Fibroblast of skin of abdomen (primary cell): ENCODE measurements around the gene ZNF593.

Experiments
- DNase-seq: peaks from one replicate; pipeline ENCODE4 v3.0.0-alpha.2; 2013

The ZNF593 gene

DNA sequence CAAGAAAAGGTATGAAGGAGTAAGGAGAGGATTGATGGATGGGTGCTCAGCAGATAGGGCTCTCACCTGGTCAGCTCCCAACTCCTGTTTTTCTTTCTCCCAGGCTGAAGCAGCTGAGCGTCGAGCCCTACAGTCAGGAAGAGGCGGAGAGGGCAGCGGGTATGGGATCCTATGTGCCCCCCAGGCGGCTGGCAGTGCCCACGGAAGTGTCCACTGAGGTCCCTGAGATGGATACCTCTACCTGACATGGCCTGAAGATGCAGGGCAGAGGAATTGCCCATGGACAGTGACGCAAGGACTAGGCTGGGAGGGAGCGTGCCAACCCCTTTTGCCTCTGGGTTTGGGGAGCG lies 739 bp downstream of the ZNF593 start:
- DNase-seq, result no peak

DNA sequence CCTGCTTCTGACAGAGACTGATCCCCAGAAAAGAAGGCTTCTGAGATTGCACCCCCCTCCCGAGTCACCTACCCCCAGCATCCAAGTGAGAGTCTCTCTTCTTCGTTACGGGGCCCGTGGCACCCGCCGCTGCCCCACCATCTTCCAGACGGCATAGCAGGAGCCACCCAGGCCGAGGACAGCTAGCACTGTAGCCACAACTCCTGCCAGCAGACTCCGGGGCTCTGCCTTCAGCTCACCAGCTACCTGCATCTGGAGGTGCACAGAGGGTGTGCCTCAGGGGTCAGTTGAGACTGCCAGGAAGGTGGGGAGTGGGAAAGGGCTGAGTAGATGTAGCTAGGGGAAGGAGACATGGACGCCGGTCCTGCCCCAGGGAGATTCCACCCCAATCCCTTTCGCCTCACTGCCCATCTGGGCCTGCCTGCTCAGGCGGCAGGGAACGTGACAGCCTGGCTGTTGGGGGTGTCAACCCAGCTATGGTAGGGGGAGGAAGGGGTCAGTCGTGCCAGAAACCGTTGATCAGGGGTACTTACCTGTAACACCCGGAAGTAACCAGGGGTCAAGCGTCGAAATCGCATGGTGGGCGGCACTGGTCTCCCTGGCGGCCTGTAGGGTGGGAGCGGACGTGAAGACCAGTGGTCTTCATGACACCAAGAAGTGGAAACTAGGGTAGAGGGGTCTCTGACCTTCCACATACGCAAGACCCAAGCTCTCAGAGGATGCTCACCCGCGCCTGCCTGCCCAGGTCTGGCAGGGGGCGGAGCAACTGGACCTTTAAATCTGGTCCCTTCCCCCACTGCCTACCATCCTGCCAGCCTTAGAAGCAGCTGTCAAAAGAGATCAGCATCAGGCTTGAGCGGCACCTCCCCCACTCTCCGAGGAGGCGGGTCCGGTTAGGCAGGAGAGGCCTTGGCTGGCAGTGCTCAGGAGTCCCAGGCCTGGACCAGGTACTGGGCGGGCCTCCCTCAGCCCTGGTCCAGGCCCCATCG lies 1.7 kb downstream of the ZNF593 start, which contains the start of gene ZNF593OS:
ZNF593OS (minus strand) TSS at position 749 of the 989 bp plus-strand sequence; CDS start at position 578, 171 bp downstream.
- no peak for DNase-seq

DNA sequence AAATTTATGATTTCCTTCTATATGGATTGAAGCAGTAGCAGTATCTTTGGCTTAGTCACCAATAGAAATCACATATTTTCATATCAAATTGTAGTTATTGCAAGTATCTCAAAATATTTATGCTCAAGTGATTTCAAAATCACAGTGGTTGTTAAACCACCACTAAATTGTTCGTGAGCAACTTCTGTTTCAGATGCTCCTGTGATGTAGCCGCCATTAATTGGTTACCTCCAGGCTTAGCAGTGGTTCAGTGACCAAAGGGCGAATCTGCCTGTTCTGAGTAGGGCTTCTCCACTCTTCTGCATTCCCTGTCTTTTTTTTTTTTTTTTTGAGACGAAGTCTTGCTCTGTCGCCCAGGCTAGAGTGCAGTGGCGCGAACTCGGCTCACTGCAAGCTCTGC lies 5.6 kb downstream of the ZNF593 start:
- DNase-seq, result no peak

DNA sequence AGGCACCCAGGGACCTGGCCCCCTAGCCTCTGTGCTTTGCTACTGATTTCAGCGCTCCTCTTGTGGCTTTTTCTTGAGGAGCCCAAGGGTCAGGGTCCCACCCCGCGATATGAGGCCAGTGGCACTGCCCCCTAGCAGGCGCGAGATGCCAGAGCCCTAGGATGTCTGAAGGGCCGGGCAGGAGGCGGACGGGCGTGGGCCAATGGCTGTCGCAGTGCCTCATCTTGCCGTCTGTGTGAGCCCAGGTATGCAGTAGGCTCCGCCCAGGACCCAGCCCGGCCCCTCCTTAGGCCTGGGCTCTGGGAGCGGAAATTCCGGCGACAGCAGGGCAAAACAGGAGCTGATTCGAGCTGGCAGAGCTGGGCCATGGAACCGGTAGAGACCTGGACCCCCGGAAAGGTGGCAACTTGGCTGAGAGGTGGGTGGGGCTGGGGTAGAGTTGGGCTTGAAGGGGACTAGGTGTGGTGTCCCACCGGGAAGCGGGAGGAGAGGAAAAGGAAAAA lies 7.5 kb downstream of the ZNF593 start, which contains the start of gene CNKSR1:
CNKSR1 (plus strand) TSS at position 310 of the 503 bp plus-strand sequence; CDS start at position 367, 57 bp downstream.
- DNase-seq, result no peak

DNA sequence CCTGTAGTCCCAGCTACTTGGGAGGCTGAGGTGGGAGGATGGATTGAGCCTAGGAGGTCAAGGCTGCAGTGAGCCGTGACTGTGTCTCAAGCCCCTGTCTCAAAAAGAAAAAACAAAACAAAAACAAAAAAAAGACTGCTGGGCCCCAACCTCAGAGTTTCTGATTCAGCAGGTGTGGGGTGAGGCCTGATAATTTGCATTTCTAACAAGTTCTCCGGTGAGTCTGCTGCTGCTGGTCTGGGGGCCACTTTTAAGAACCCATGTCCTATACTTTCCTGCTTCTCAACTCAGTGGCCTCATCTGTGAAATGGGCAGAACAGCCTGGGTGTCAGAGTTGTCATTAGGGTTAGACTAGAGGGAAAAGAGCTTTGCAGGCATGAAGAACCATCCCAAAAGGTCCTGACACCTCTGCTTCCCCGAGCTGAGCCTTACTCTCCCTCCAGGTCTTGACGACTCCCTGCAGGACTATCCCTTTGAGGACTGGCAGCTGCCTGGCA lies 10.3 kb downstream of the ZNF593 start:
- no peak for DNase-seq

DNA sequence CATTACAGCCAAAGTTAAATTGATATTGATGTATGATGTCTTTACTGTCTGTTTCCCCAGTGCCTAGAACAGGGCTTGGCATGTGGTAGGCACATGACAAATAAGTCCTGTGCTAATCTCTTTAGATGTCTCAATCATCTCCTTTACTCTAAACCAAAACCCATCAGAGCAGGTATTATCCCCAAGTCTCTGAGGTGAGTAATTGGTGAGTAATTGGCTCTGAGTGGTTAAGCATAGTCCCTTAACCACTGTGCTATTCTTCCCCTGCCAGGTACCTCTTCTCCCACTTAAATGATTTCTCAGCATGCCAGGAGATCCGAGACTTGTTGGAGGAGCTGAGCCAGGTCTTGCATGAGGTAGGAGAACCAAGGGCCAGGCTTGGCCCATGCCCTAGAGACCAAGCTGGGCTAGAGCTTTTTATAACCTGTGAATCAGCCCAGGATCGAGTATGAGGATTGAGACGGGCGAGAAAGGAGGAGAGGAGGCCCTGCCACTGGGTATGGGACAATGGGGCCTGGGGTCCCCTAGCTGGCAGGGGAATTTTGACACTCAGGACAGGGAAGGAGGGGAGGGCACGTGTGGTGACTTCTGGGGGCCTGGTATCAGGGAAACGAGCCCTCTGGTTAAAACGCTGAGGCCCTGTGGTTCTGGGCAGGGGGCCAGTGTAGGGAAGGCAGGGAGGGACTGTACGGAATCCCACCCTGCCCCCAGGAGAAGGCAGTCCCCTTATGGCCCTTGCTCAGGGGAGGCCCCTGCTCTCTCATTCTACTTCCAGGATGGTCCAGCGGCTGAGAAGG lies 12.1 kb downstream of the ZNF593 start:
- DNase-seq, result no peak

DNA sequence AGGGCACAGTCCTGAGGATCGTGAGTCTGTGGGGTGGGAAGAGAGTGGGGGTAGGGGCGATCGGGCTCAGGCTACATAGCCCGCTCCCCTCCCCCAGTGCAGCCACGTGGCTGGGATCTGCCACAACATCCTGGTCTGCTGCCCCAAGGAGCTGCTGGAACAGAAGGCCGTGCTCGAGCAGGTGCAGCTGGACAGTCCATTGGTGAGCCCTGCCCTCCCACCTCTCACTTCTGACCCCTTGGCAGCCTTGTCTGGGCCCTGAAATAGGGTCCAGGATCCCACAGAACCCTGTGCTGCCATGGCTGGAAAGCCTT lies 12.6 kb downstream of the ZNF593 start:
- no peak for DNase-seq

DNA sequence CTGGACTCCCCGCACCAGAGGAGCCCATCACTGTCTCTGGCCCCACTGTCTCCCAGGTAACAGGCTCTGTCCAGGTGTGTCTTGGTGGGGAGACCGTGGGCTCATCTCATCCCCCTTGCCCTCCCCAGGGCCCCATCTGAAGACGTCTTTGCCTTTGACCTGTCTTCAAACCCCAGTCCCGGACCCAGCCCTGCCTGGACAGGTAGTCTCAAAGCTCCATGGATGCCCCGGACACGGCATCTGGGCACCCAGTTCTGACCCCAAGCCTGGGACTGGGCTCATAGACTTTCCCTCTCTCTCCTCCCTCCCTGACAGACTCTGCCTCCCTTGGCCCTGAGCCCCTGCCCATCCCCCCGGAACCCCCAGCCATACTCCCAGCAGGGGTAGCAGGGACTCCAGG lies 14.4 kb downstream of the ZNF593 start:
- no peak for DNase-seq

DNA sequence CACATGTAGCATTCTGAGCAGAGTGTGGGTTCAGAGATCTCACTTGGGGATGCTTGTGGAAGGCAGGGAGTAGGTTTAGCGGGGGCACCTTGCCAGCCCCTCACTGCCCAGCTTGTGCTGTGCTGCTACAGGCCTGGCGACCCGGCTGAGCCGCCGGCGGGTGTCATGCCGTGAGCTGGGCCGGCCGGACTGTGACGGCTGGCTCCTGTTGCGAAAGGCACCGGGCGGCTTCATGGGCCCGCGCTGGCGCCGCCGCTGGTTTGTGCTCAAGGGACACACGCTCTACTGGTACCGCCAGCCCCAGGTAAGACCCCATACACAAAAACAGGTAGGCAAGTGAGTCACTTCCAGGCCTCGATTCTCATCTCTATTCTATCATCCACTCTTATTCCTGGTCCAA lies 15.2 kb downstream of the ZNF593 start:
- DNase-seq, result no peak

DNA sequence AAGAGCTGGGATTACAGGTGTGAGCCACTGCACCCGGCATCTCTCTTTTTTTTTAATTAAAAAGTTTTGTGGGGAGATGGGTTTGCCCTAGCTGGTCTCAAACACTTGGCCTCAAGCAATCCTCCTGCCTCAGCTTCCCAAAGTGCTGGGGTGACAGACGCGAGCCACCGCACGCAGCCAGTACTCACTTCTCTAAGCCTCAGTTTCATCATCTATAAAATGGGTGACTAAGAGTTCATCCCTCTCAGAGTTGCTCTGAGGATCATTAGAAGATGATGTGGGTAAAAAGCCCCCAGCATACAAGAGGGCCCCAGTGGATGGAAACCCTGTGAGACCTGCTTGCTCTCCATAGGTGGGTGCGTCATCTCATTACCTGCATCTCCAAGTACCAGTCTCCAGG lies 18.2 kb downstream of the ZNF593 start:
- DNase-seq, result no peak

DNA sequence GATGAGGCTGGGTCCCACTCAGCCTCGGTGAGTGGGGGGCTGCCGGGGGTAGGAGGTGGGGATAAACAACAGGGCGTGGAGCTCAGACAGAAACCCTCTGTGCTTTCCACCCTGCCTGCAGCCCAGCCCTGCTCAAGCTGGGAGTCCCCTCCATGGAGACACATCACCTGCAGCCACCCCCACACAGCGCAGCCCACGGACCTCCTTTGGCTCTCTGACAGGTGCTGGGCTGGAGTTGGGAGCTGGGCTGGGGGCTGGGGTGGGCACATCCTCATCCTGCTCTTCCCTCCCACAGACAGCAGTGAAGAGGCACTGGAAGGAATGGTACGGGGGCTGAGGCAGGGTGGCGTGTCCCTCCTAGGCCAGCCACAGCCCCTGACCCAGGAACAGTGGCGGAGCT lies 18.8 kb downstream of the ZNF593 start:
- DNase-seq, result no peak

DNA sequence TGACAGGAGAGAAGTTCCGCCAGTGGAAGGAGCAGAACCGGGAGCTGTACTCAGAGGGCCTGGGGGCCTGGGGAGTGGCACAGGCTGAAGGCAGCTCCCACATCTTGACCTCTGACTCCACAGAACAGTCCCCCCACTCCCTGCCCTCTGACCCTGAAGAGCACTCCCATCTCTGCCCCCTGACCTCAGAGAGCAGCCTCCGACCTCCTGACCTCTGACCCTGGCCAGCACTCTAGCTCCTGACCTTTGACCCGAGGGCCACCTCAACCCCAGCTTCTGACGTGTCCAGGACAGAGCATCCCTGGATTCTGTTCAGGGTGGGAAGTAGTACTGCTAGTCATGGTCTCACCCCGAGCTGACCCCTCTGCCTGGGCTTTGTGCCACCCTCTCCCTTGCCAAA lies 19.6 kb downstream of the ZNF593 start:
- no peak for DNase-seq

DNA sequence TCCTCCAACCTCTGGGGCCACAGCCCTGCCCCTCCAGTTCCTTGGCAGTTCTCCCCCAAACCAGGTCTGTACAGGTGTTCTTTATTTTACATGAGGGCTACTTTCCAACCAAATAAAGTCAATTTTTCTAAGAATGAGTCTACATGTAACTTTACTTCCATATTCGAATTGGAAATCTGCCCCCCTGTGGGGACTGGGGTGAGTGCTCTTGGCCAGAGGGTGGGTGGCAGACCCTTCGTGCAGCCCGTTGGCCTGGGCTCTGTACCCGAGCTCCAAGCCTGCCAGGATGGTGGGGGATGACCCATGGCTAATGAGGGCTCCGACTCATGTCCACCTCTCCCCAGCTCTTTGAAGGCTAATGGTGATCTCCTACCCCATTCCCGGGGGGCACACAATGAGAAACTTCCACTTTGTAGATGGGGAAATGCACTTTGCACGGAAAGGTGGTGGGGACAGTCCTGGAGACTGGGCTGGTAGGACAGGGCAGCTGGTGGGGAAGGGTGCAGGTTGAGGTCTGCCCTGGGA lies 20.1 kb downstream of the ZNF593 start:
- DNase-seq, result no peak

DNA sequence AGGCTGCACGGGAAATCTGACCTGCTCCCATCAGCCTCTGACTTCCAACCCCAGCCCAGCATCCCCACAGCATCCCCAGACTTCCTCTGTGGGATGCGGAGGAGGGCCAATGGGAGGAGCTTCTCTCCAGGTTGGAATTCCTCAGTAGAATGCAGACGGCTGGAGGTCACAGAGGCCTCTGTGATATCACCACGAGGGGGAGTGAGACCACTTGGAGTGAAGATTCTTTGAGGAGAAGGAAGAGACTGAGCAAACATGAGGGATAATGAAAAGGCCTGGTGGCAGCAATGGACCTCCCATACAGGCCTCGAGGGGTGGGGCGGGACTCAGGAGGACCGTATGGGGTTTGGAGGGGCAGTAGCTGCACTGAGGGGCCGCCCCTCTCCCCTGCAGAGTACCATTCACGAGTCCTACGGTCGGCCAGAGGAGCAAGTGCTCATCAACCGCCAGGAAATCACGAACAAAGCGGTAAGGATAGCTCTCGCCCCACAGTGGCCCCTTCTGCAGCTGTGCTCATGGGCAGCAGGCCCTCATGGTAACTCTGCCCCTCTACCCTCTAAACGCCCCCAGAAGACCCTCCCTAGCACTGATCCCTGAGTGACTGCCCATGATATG lies 20.8 kb downstream of the ZNF593 start, which contains the start of gene CATSPER4:
CATSPER4 (plus strand) TSS at position 230 of the 615 bp plus-strand sequence; CDS start at position 256, 26 bp downstream.
- DNase-seq, result peak; percentile 26

DNA sequence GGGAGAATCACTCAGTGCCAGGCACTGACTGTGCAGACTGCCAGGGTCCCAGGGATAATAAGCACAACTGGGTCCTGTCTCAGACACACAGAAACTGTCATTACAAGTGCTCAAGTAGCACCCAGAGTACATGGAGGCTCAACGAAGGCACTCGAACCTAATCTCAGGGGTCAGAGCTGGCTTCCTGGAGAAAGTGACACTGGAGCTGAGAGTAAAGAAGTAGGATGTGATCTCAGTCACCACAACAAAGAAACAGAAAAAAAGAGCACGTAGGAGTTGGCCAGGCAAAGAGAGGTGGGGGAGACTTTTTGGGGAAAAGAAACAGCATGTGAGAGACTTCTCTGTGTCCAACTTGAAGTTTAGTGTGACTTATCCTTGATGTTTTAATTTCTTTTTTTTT lies 22.0 kb downstream of the ZNF593 start:
- DNase-seq, result no peak

DNA sequence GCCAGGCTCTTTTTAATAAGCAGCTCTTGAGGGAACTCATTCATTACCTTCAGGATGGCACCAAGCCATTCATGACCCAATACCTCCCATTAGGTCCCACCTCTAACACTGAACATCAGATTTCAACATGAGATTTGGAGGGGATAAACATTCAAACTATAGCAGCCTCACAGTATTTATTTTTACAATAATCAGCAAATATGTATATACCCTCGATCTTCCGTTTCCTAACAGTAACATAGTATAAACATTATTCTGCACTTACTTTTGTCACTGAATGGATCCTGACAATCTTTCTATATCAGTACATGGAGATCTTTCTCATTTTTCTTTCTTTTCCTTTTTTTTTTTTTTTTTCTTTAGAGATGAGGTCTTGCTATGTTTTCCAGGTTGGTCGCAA lies 26.1 kb downstream of the ZNF593 start:
- no peak for DNase-seq

DNA sequence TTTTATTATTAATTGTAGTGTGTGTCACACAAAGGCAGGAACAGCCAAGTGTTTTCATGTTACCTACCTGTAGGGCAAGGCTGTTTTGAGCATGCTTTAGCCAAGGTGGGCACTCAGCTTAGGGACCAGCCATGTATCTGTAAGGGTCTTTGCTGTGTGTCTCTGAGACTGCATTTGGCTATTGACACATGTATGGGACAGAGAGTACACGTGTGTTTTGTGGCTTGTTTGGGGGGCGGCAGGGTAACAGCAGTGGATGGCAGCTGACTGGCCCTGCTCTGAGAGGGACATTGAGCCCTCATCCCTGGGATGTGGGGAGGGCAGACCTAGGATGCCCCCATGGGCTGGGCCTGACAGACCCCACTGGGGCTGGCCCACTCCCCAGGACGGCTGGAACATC lies 27.6 kb downstream of the ZNF593 start:
- no peak for DNase-seq

DNA sequence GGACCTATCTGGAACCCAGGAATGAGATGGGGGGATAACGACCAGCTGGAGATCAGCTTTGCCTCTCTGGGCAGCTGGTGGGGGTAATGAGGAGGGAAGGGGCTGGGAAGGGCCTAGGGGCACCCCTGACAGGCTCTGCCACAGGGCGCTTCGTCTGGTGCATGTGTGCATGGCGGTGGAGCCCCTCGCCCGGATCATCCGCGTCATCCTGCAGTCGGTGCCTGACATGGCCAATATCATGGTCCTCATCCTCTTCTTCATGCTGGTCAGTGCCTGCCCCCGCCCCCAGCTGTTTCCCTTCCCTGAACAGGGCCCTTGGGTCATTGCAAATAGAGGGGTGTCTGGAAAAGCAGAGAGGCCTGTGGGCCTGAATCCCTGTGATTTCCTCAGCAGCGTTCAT lies 28.1 kb downstream of the ZNF593 start:
- no peak for DNase-seq

DNA sequence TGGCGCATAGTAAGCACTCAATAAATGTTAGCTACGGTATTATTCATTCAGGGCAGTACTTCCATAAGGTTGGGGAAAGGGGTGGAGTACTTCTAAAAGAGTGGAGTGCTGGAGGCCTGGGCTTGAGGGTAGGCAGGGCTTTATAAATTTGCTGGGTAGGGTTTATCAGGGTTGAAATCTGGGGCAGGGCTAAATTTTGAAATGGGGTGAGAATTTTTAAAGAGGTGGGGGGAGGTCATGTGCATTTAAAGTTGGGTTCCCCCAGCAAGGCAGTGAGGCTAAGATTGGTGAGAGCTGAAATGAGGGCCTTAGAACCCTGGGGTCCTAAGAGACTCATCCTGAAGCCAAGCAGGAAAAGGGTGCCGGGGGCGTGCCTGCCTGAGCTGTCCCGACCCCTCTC lies 30.7 kb downstream of the ZNF593 start:
- no peak for DNase-seq

DNA sequence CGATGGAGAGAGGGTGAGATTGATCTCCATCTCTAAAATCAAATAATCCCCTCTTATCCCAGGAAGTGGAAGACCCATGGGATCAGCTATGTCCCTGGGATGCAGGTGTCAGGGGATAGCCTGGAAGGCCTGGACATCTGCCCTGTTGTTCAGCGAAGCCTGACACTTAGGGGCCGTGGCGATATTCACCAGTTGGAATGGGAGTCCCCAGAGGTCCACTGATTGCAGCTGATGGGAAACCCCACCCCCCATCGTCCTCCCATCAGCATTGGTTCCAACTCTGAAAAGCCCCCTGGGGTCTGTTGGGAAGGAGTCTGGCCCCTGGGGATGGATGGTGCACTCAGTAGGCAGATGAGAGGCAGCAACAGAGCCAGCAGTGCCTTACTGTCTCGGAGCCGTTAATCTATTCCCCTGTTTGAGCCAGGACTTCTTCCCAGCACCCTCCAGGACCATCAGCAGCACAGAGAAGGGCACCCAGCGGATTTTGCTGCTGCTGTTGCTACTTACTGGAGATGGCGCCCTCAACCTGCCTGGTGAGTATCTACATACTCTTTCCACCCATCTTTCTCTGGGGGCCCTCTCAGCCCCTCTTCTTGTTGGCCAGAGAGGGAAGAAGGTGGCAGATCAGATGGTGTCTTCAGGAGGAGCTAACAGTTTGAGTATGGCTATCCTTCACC lies 34.1 kb downstream of the ZNF593 start:
- DNase-seq, result no peak

DNA sequence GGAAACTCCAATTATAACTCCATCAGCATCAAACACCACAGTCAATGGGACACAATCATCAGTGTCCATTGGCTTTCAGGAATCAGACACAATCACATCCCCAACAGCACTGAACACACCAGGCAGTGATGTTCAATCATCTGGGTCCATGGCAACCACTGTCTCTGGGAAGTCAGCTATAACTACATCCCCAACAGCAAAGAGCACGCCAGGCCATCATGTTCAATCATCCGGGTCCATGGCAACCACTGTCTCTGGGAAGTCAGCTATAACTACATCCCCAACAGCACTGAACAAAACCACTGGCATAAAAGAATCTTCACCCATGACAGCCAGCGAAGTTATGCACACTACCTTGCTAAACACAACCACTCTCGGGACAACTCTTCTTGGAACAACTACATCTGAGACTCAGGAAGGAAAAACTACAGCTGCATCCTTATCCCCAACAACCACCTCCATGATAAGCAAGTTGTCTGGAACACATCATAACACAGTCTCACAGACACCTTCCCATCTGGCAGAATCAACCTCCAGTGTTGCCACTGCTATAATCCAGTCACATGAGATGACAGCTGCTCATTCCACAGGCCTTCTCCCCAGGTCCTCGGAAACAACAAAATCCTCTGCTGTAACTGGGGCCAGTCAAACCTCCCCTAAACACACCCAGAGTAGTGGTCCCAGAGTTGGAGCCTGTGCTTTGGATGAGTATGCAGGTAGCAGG lies 40.6 kb downstream of the ZNF593 start:
- DNase-seq, result no peak
